CD14-positive monocyte (primary cell): ENCODE data around the gene HAPLN2. TPM values are rescaled to one million over a fixed set of nuclear protein-coding genes. Genes with fewer than 3 reads are reported as not detected.

Experiments used
- DNase-seq, 3 donors: peaks; one replicate each; pipeline ENCODE4 v3.0.0-alpha.2; 2011 to 2022
- H2AFZ ChIP-seq: 2 replicates; pipeline ENCODE4 v1.6.0; 2012; ENCODE audit warnings: mild to moderate bottlenecking, low read depth, low read length, inconsistent platforms; ENCODE audit not compliant: insufficient read depth, poor library complexity, severe bottlenecking
- H3K27ac ChIP-seq, 2 donors: 1 replicate in 1 of 2; 2 replicates in 1 of 2; pipeline ENCODE4 v1.5.1; 2012 to 2013; ENCODE audit warnings: low read length in 2 of 2, control low read depth in 1 of 2, inconsistent platforms in 1 of 2, low read depth in 1 of 2, mild to moderate bottlenecking in 1 of 2
- H3K27me3 ChIP-seq, 2 donors: one replicate each; pipeline versions ENCODE4 v1.6.0 to v1.6.1; 2011 to 2013; ENCODE audit warnings: low read length in 2 of 2; ENCODE audit not compliant: control insufficient read depth in 2 of 2, insufficient read depth in 2 of 2
- H3K36me3 ChIP-seq, 2 donors: replicated peaks in 1 of 2; 1 replicate in 1 of 2; 2 replicates in 1 of 2; pipeline versions ENCODE4 v1.5.1 to v1.6.1; 2012 to 2013; ENCODE audit warnings: low read length in 2 of 2, control low read depth in 1 of 2, inconsistent platforms in 1 of 2, mild to moderate bottlenecking in 1 of 2; ENCODE audit not compliant: insufficient read depth in 2 of 2, control insufficient read depth in 1 of 2
- H3K4me1 ChIP-seq, 2 donors: 1 replicate in 1 of 2; 2 replicates in 1 of 2; pipeline versions ENCODE4 v1.5.1 to v1.6.1; 2012 to 2013; ENCODE audit warnings: low read length in 2 of 2, control low read depth in 1 of 2, inconsistent platforms in 1 of 2, mild to moderate bottlenecking in 1 of 2, moderate library complexity in 1 of 2; ENCODE audit not compliant: insufficient read depth in 2 of 2, control insufficient read depth in 1 of 2
- H3K4me2 ChIP-seq: replicated peaks from 2 replicates; pipeline ENCODE3; 2012; ENCODE audit warnings: low read length, moderate library complexity, mild to moderate bottlenecking; ENCODE audit not compliant: poor library complexity, severe bottlenecking; ENCODE audit errors: extremely low read depth
- H3K4me3 ChIP-seq, 3 experiments: fragments of 200-600 bp in 1 of 3; sonication (generic) in 1 of 3; replicated peaks in 1 of 3; 1 replicate in 2 of 3; 2 replicates in 1 of 3; pipeline ENCODE4 v1.5.1; 2011 to 2013; ENCODE audit warnings: low read length in 3 of 3, mild to moderate bottlenecking in 3 of 3, control low read depth in 2 of 3, low read depth in 2 of 3, inconsistent platforms in 1 of 3, moderate library complexity in 1 of 3
- H3K79me2 ChIP-seq: 2 replicates; pipeline ENCODE4 v1.6.0; 2012; ENCODE audit warnings: mild to moderate bottlenecking, control low read depth, inconsistent platforms, low read length, moderate library complexity; ENCODE audit not compliant: insufficient read depth
- H3K9ac ChIP-seq: 2 replicates; pipeline ENCODE4 v1.6.0; 2017; ENCODE audit warnings: low read length, mild to moderate bottlenecking; ENCODE audit not compliant: insufficient read depth, poor library complexity, severe bottlenecking
- H3K9me3 ChIP-seq, 2 donors: replicated peaks in 1 of 2; 1 replicate in 1 of 2; 2 replicates in 1 of 2; pipeline versions ENCODE4 v1.5.1 to v1.6.1; 2012 to 2013; ENCODE audit warnings: low read length in 2 of 2, control low read depth in 1 of 2; ENCODE audit not compliant: control insufficient read depth in 1 of 2, insufficient read depth in 1 of 2
- H4K20me1 ChIP-seq: 2 replicates; pipeline ENCODE4 v1.6.0; 2012; ENCODE audit warnings: mild to moderate bottlenecking, low read length, control low read depth, moderate library complexity; ENCODE audit not compliant: insufficient read depth
- H3K27ac Mint-ChIP-seq, 7 donors: one replicate each; pipeline ENCODE4 v1.8.0; 2020; ENCODE audit warnings: mild to moderate bottlenecking in 7 of 7, mixed read lengths in 7 of 7, moderate library complexity in 6 of 7, inconsistent platforms in 2 of 7
- H3K27me3 Mint-ChIP-seq, 3 donors: one replicate each; pipeline ENCODE4 v1.8.0; 2021 to 2022; ENCODE audit warnings: low read depth in 3 of 3, mild to moderate bottlenecking in 3 of 3, mixed read lengths in 3 of 3, moderate library complexity in 3 of 3, inconsistent platforms in 1 of 3
- H3K36me3 Mint-ChIP-seq, 2 donors: one replicate each; pipeline ENCODE4 v1.8.0; 2020; ENCODE audit warnings: mixed read lengths in 2 of 2, inconsistent platforms in 1 of 2, mild to moderate bottlenecking in 1 of 2
- H3K4me1 Mint-ChIP-seq: one replicate; pipeline ENCODE4 v1.8.0; 2020; ENCODE audit warnings: mild to moderate bottlenecking, mixed read lengths
- H3K4me3 Mint-ChIP-seq, 2 donors: one replicate each; pipeline ENCODE4 v1.8.0; 2020; ENCODE audit warnings: mild to moderate bottlenecking in 2 of 2, mixed read lengths in 2 of 2, moderate library complexity in 1 of 2
- H3K9me3 Mint-ChIP-seq, 7 donors: one replicate each; pipeline ENCODE4 v1.8.0; 2020 to 2022; ENCODE audit warnings: mixed read lengths in 7 of 7, mild to moderate bottlenecking in 6 of 7, moderate library complexity in 6 of 7, inconsistent platforms in 2 of 7
- CTCF ChIP-seq: fragments of 200-600 bp; IDR thresholded peaks from one replicate; pipeline ENCODE4 v1.8.0; 2022; ENCODE audit warnings: antibody characterized with exemption, mild to moderate bottlenecking
- WGBS: methylation state at CpG from one replicate; pipeline ENCODE4 v1.1.5; 2013; ENCODE audit warnings: missing lambda C conversion rate; ENCODE audit not compliant: insufficient coverage; 5-methylcytosine and 5-hydroxymethylcytosine counted together
- intact Hi-C, 2 donors: fragments of 100-400 bp; cut with micrococcal nuclease; formaldehyde crosslinking; loops; one replicate each; pipeline versions ENCODE4 v1.15.0 to v1.15.1; 2023
- polyA plus RNA-seq, 3 donors: library from polyadenylated mRNA; depleted of rRNA in 1 of 3; unstranded in 2 of 3; stranded (reverse) in 1 of 3; fragments of 300-500 nt in 2 of 3; fragments of >200 nt in 1 of 3; fragmentation: Illumina TruSeq in 2 of 3; gene quantifications; 1 replicate in 2 of 3; 2 replicates in 1 of 3; pipeline ENCODE4 v1.2.3, GENCODE V29; 2012 to 2021

Gene HAPLN2
- polyA plus RNA-seq, 3 donors: not detected

- Histone ChIP-seq H3K4me3 (peak overlapping the region in 1 of 3 experiments; percentile 40), H3K27ac (no peak overlapping the region), H3K9me3 (no peaks in the 10 kb centered on the region), H3K79me2 (no peaks in the 10 kb centered on the region), H3K9ac (no peak overlapping the region), H2AFZ (no peak overlapping the region), H3K27me3 (peaks cover 0 to 7% of the 10 kb centered on the region in 2 donors), H3K4me2 (peak overlapping the region; percentile 48), H3K4me1 (peaks cover 55 to 66% of the 10 kb centered on the region in 2 donors), H3K36me3 (no peaks in the 10 kb centered on the region), H4K20me1 (no peaks in the 10 kb centered on the region)
- H3K9me3 Mint-ChIP-seq: peaks cover 0 to under 1% (median 0%) of the 10 kb centered on the region in 7 donors
- H3K4me1 Mint-ChIP-seq: peaks cover 56% of the 10 kb centered on the region
- intact Hi-C loops: loop anchor here in 1 of 2 donors (5.0 kb wide), 1 partner anchor 62 kb away; the partner anchor contains the start of genes ISG20L2 and METTL25B
- DNase-seq: peak; percentile 29 to 52 (median 33)
- peak overlapping the region in 1 of 2 donors; percentile 79 for H3K4me3 Mint-ChIP-seq
- no peak overlapping the region for H3K27ac Mint-ChIP-seq
- no peaks in the 10 kb centered on the region for H3K36me3 Mint-ChIP-seq
- TF ChIP-seq CTCF: no peak
- H3K27me3 Mint-ChIP-seq: peaks cover 12 to 40% (median 21%) of the 10 kb centered on the region in 3 donors
- WGBS: 35% methylated on average over 11 of the region's 16 CpGs
Observed at GRCh38 chr1:156664767-156665411, 45.7 kb downstream of the HAPLN2 start.

GRCh38 chr1:156665539-156665938 lies 46.3 kb downstream of the HAPLN2 start:
- Mint-ChIP-seq H3K4me3 (peak overlapping the region in 1 of 2 donors; percentile 79), H3K4me1 (peaks cover 50% of the 10 kb centered on the region), H3K27ac (no peak overlapping the region), H3K27me3 (peaks cover 16 to 46% (median 25%) of the 10 kb centered on the region in 3 donors), H3K36me3 (no peaks in the 10 kb centered on the region), H3K9me3 (no peaks in the 10 kb centered on the region)
- H3K4me2 ChIP-seq: peak overlapping the region; percentile 48
- DNase-seq: no peak
- WGBS: 97% methylated on average over 3 of the region's 3 CpGs
- TF ChIP-seq CTCF: no peak
- no peaks in the 10 kb centered on the region for H3K79me2 ChIP-seq
- no peak overlapping the region for H3K9ac ChIP-seq
- no peaks in the 10 kb centered on the region for H4K20me1 ChIP-seq
- H3K27ac ChIP-seq: no peak overlapping the region
- H2AFZ ChIP-seq: no peak overlapping the region
- H3K4me1 ChIP-seq: peaks cover 48 to 59% of the 10 kb centered on the region in 2 donors
- no peaks in the 10 kb centered on the region for H3K36me3 ChIP-seq
- intact Hi-C loops: no loop called here
- no peaks in the 10 kb centered on the region for H3K9me3 ChIP-seq
- H3K27me3 ChIP-seq: peaks cover 0 to 7% of the 10 kb centered on the region in 2 donors
- no peak overlapping the region for H3K4me3 ChIP-seq
